Esophagus (tissue), 2 donors: ENCODE measurements around the gene PHACTR3. TPM values are rescaled to one million over a fixed set of nuclear protein-coding genes. Genes with fewer than 3 reads are reported as not detected.

ENCODE experiments used
- H3K27ac ChIP-seq, 2 donors: one replicate each; pipeline ENCODE4 v1.5.1; 2013; ENCODE audit warnings: low read depth in 2 of 2, mild to moderate bottlenecking in 2 of 2, inconsistent platforms in 1 of 2, low read length in 1 of 2, moderate library complexity in 1 of 2
- H3K27me3 ChIP-seq, 2 donors: one replicate each; pipeline ENCODE4 v1.6.1; 2013; ENCODE audit warnings: low read length in 2 of 2, control low read depth in 1 of 2, mild to moderate bottlenecking in 1 of 2; ENCODE audit not compliant: insufficient read depth in 2 of 2, control insufficient read depth in 1 of 2
- H3K36me3 ChIP-seq, 2 donors: one replicate each; pipeline ENCODE4 v1.6.1; 2013; ENCODE audit warnings: low read length in 1 of 2; ENCODE audit not compliant: control insufficient read depth in 2 of 2, insufficient read depth in 2 of 2
- H3K4me1 ChIP-seq, 2 donors: one replicate each; pipeline ENCODE4 v1.6.1; 2013; ENCODE audit warnings: low read length in 1 of 2; ENCODE audit not compliant: control insufficient read depth in 2 of 2, insufficient read depth in 2 of 2
- H3K4me3 ChIP-seq, 2 donors: one replicate each; pipeline ENCODE4 v1.5.1; 2013; ENCODE audit warnings: low read length in 2 of 2, mild to moderate bottlenecking in 2 of 2, low read depth in 1 of 2, moderate library complexity in 1 of 2
- H3K9me3 ChIP-seq, 2 donors: one replicate each; pipeline ENCODE4 v1.6.1; 2013; ENCODE audit warnings: mild to moderate bottlenecking in 2 of 2, low read depth in 1 of 2, low read length in 1 of 2, moderate library complexity in 1 of 2; ENCODE audit not compliant: control insufficient read depth in 2 of 2, insufficient read depth in 1 of 2
- WGBS, 2 donors: extraction: QIAGEN DNeasy Blood & Tissue Kit; methylation state at CpG; one replicate each; pipeline ENCODE4 v1.1.7; 2013; 5-methylcytosine and 5-hydroxymethylcytosine counted together
- polyA plus RNA-seq, 2 donors: library from polyadenylated mRNA; stranded (reverse); fragments of 200-250 nt; gene quantifications; one replicate each; pipeline ENCODE4 v1.2.3, GENCODE V29; 2013
- donor health status: healthy with polysubstance abuse.
- donor health status: Bipolar disorder and iron deficiency.

Gene PHACTR3
- polyA plus RNA-seq, 2 donors = 0.27 to 0.83 TPM

- Histone ChIP-seq H3K27ac (no peak overlapping the region), H3K27me3 (no peaks in the 10 kb centered on the region), H3K4me3 (peak overlapping the region in 1 of 2 donors; percentile 15), H3K4me1 (no peaks in the 10 kb centered on the region), H3K9me3 (peaks cover 0 to 2% of the 10 kb centered on the region in 2 donors), H3K36me3 (no peaks in the 10 kb centered on the region)
- 70 to 78% methylated on average over 4 of the region's 4 CpGs for WGBS, 2 donors
Observed at GRCh38 chr20:59690101-59690500, 85.8 kb downstream of the PHACTR3 start.

- WGBS, 2 donors = 69 to 78% methylated on average over 4 of the region's 4 CpGs
- Histone ChIP-seq H3K27ac (no peak overlapping the region), H3K36me3 (no peaks in the 10 kb centered on the region), H3K4me1 (no peaks in the 10 kb centered on the region), H3K4me3 (no peak overlapping the region), H3K9me3 (peaks cover 0 to 2% of the 10 kb centered on the region in 2 donors), H3K27me3 (no peaks in the 10 kb centered on the region)
Observed at GRCh38 chr20:59690976-59691375, 86.6 kb downstream of the PHACTR3 start.

- Histone ChIP-seq H3K9me3 (no peaks in the 10 kb centered on the region), H3K4me1 (no peaks in the 10 kb centered on the region), H3K4me3 (no peak overlapping the region), H3K27me3 (no peaks in the 10 kb centered on the region), H3K27ac (no peak overlapping the region), H3K36me3 (no peaks in the 10 kb centered on the region)
- 71 to 77% methylated on average over 3 of the region's 3 CpGs for WGBS, 2 donors
Observed at GRCh38 chr20:59692139-59692538, 87.8 kb downstream of the PHACTR3 start.

- Histone ChIP-seq H3K9me3 (no peaks in the 10 kb centered on the region), H3K27me3 (no peaks in the 10 kb centered on the region), H3K36me3 (no peaks in the 10 kb centered on the region), H3K4me1 (no peaks in the 10 kb centered on the region), H3K27ac (no peak overlapping the region), H3K4me3 (no peak overlapping the region)
- 88 to 91% methylated on average over 4 of the region's 4 CpGs for WGBS, 2 donors
Observed at GRCh38 chr20:59693587-59693986, 89.2 kb downstream of the PHACTR3 start.

GRCh38 chr20:59696476-59696875 lies 92.1 kb downstream of the PHACTR3 start:
- Histone ChIP-seq H3K36me3 (no peaks in the 10 kb centered on the region), H3K4me1 (no peaks in the 10 kb centered on the region), H3K27ac (no peak overlapping the region), H3K9me3 (no peaks in the 10 kb centered on the region), H3K4me3 (no peak overlapping the region), H3K27me3 (no peaks in the 10 kb centered on the region)
- 70 to 77% methylated on average over 5 of the region's 5 CpGs for WGBS, 2 donors

- no peaks in the 10 kb centered on the region for H3K36me3 ChIP-seq
- H3K4me1 ChIP-seq = no peaks in the 10 kb centered on the region
- no peaks in the 10 kb centered on the region for H3K9me3 ChIP-seq
- no peaks in the 10 kb centered on the region for H3K27me3 ChIP-seq
- WGBS, 2 donors = 71 to 84% methylated on average over 4 of the region's 4 CpGs
- no peak overlapping the region for H3K4me3 ChIP-seq
- no peak overlapping the region for H3K27ac ChIP-seq
Observed at GRCh38 chr20:59697068-59697467, 92.7 kb downstream of the PHACTR3 start.

- WGBS, 2 donors = 49 to 54% methylated on average over 1 of the region's 1 CpG
- Histone ChIP-seq H3K27me3 (no peaks in the 10 kb centered on the region), H3K36me3 (no peaks in the 10 kb centered on the region), H3K4me1 (no peaks in the 10 kb centered on the region), H3K27ac (no peak overlapping the region), H3K9me3 (no peaks in the 10 kb centered on the region), H3K4me3 (no peak overlapping the region)
Observed at GRCh38 chr20:59698598-59698997, 94.3 kb downstream of the PHACTR3 start.

- H3K4me1 ChIP-seq = no peaks in the 10 kb centered on the region
- no peak overlapping the region for H3K27ac ChIP-seq
- H3K36me3 ChIP-seq = no peaks in the 10 kb centered on the region
- no peak overlapping the region for H3K4me3 ChIP-seq
- WGBS, 2 donors = 53 to 74% methylated on average over 2 of the region's 2 CpGs
- no peaks in the 10 kb centered on the region for H3K9me3 ChIP-seq
- no peaks in the 10 kb centered on the region for H3K27me3 ChIP-seq
Observed at GRCh38 chr20:59701236-59701635, 96.9 kb downstream of the PHACTR3 start.

- H3K4me3 ChIP-seq = no peak overlapping the region
- 74 to 77% methylated on average over 5 of the region's 5 CpGs for WGBS, 2 donors
- H3K36me3 ChIP-seq = no peaks in the 10 kb centered on the region
- H3K27ac ChIP-seq = no peak overlapping the region
- H3K9me3 ChIP-seq = no peaks in the 10 kb centered on the region
- H3K27me3 ChIP-seq = no peaks in the 10 kb centered on the region
- no peaks in the 10 kb centered on the region for H3K4me1 ChIP-seq
Observed at GRCh38 chr20:59703046-59703445, 98.7 kb downstream of the PHACTR3 start.

GRCh38 chr20:59705651-59706399 lies 101.5 kb downstream of the PHACTR3 start:
- Histone ChIP-seq H3K4me1 (no peaks in the 10 kb centered on the region), H3K27ac (no peak overlapping the region), H3K4me3 (no peak overlapping the region), H3K9me3 (no peaks in the 10 kb centered on the region), H3K36me3 (no peaks in the 10 kb centered on the region), H3K27me3 (no peaks in the 10 kb centered on the region)
- WGBS, 2 donors = 24 to 29% methylated on average over 5 of the region's 5 CpGs
